NCI-H128 (cell line): Measurements from ENCODE around the gene ANO7.

Source experiments
- DNase-seq: peaks from one replicate; lab custom pipeline; 2025; ENCODE audit not compliant: unreplicated experiment; lab: John Stamatoyannopoulos, UW

ANO7 gene

DNA sequence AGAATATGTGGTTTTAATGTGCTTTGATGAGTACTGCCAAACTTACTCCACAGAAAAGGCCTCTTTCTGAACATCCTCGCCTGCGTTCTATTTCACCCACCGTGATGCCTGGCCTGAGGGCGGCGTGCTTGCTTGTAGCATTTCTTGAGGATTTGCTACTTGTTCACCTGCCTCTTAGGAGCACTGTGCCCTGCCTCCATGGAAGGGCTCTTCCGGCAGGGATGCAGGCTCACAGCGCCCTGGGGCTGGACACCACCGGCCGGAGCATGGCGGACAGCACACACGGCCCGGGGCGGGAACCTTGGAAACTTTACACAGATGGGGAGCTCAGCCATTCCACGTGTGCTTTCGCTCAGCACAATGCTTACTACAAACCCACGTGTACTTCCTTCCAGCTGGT, 37.1 kb downstream of the ANO7 start:
- DNase-seq: no peak

- no peak for DNase-seq
Observed at GRCh38 chr2:241225983-241226382, 37.5 kb downstream of the ANO7 start.

- DNase-seq: no peak
Observed at GRCh38 chr2:241226723-241227572, 38.5 kb downstream of the ANO7 start.

DNA sequence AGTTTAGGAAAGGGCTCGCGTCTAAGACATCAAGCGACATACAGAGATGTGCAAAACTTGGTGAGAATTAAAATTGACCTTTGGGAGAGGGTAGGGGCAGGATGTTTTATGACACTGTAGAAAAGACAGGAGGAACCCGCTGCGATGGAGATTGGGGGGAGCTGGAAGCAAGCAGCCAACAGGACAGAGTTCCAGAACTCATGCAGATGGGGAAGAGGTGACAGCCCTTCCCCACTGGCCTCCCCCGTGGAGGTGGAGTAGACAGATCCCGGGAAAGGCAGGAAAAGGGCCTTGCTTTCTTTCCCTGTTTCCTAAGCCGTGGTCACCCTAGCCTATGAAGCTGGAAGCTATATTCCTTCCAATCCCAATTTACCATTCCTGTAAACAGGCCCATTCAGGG, 39.1 kb downstream of the ANO7 start:
- no peak for DNase-seq

- DNase-seq: no peak
Observed at GRCh38 chr2:241228081-241228859, 39.8 kb downstream of the ANO7 start.

DNA sequence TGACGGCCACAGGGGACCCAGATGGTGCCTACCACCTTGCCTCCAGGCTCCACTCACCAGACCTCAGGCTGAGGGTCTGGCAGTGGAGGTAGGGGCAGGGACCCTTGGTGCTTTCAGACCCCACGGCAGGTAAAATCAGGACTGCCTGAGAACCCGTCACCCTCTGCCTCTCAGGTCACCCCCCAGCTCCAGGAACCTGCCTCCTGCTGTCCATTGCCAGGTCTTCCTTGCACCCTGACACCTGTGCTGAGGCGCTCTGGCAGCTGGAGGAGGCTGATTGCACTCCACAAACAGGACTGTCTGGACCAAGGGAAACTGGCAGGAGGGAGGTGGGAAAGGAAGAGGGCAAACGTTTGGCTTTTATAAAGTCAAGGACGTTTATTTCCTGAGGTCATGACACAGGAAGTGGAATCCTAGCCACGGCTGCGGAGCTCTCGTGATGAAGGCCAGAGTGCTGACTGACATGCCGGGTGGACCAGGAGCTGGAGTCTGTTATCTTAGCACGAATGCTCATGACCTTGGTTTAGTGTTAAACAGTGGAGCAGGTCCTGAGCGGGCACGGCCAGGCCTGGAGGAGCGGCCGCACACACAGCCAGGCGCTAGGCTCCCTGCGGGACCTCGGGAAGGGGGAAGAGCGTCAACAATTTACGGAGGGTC, 40.5 kb downstream of the ANO7 start:
- DNase-seq: no peak

- no peak for DNase-seq
Observed at GRCh38 chr2:241229563-241230401, 41.3 kb downstream of the ANO7 start.

- DNase-seq: no peak
Observed at GRCh38 chr2:241230435-241230834, 42.0 kb downstream of the ANO7 start.

DNA sequence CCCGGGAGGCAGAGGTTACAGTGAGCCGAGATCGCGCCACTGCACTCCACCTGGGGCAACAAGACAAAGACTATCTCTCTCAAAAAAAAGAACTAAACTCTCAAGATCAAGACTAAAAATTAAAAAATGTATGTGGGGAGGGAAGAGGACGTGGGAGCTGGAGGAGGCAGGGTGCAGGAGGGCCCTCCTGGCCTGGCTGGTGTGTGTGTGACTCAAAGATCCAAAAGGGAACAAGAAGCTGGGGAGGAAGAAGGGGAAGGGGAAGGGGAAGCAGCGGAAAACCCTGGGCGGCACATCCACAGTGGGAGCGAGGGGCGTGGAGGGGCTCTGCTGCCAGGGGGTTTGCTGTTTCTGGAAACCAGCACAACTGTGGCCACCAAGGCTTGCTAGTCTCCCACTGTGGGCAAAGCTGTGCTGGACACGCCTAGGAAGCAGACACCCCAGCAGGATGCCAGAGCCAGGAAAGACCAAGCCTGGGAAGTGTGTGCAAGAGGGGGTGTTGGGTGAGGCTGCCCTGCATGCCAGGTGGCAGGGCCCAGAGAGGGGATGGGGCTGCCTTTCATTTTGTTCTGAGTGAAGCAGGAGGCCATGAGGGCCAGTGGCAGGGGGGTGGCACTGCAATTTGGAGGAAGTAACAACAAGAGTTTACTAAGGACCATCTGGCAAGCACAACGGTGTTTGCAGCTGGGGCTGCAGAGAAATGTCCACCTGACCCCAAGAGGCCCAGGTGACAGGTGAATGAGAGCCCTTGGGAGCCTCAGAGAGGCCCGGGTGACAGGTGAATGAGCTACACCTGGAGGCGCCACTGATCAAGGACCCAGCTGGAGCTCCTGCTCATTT, 44.5 kb downstream of the ANO7 start:
- no peak for DNase-seq

DNA sequence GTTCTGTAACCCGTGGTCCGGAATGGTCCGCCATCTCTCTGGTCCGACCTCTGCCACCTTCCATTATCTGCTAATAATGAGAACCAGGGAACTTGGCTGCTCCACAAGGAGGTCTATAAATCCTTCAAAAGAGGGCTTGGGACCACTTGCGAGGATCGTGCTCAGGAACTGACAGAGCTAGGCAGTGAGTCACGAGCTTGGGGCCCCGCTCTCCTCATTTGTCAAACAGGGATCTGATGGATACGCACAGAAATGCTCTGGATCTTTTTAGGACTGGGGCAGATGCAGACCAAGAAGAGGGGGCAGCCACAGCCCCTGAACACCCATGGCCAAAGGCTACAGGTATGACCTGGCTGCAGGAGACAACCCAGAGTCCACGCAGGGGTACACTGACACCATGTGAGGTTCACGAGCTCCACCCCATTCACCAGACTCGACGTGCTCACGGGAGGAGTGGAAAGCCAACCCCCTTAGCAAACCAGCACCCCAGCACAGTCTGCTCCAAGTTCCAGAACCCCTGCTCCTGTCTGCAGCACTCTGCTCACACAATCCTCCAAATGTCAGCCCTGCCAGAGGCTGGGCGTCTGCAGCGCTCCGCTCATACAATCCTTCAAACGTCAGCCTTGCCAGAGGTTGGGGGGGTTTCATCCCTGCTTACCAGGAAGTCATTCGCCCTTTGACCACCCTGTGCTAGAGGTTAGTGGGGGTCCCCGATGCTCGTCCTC, 45.8 kb downstream of the ANO7 start:
- DNase-seq: no peak

- DNase-seq: no peak
Observed at GRCh38 chr2:241234962-241235740, 46.7 kb downstream of the ANO7 start.

GRCh38 chr2:241235859-241236593, 47.5 kb downstream of the ANO7 start:
- no peak for DNase-seq

- DNase-seq: no peak
Observed at GRCh38 chr2:241237047-241237446, 48.6 kb downstream of the ANO7 start.

GRCh38 chr2:241237949-241238371, 49.5 kb downstream of the ANO7 start:
- no peak for DNase-seq

GRCh38 chr2:241238693-241239198, 50.3 kb downstream of the ANO7 start:
- DNase-seq: no peak

DNA sequence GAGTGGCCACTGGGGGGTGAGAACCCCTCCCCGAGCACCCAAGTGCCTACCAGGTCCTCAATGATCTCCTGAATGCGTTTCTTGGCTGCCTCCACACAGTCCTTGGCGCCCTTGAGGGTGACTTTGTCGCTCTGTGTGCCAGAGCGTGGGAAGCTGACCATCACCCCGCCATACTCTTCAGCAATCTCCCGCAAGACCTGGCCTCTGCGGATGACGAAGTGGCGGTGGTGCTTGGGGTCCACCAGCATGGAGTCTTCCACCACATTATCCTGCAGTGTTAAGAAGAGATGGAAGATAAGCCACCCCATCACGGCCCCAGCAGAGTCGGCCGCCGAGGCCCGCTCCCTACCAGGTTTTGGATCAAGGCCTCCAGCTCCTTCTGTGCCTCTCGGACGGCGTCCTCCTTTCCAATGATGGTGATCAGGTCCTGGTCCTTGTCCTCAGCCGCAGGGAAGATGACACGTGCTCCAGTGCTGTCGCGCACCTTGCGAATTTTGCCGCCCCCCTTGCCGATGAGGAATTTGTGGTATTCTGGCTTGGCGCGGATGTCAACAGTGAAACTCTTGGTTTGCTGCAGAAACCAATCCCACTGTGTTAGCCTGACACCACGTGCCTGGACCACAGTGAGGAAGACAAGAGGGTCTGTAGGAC, 51.2 kb downstream of the ANO7 start:
- no peak for DNase-seq

DNA sequence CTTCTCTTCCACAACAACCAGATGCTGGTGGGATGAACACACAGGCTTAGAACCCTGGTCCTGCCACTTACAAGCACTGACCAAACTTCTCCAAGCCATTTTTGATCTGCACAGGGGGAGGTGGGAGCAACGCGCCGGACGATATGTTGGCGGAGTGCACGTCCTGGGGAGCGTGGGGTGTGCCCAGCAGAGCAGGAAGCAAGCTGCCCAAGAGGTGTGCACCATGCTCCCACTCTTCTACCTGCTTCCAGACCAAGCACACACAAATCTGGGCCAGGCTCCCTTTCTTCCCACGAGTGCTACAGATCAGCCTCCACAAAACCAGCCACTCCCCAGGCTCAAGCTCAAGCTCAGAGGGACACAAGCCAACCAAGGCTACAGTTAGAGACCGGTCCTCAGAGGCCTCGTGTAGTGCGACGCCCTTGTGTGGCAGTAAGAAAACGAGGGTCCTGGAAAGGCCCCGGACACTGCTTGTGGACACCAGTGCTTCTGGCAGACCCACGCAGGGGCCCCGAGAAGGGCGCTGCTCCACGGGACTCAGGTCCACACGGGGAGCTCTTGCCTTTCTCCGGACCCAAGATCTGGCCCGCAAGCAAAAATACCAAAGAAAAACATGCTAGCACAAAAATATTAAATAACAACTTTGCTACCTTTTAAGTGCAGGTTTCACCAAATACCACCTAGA, 52.0 kb downstream of the ANO7 start:
- no peak for DNase-seq
